NB4 (cell line): Measurements from ENCODE around the gene C2orf78.

Experiments
- MAX ChIP-seq: IDR thresholded peaks from 2 replicates; pipeline ENCODE4 v1.6.1; 2011; ENCODE audit warnings: low read depth, low read length
- POLR2A ChIP-seq: IDR thresholded peaks from 2 replicates; pipeline ENCODE4 v1.6.1; 2011; ENCODE audit warnings: mild to moderate bottlenecking; ENCODE audit not compliant: insufficient read length; ENCODE audit errors: extremely low read depth
- TF ChIP-seq, protein P1 (sequence below): IDR thresholded peaks from one replicate; pipeline ENCODE4 v1.5.1; 2012; ENCODE audit warnings: low read depth, low read length

DNA sequence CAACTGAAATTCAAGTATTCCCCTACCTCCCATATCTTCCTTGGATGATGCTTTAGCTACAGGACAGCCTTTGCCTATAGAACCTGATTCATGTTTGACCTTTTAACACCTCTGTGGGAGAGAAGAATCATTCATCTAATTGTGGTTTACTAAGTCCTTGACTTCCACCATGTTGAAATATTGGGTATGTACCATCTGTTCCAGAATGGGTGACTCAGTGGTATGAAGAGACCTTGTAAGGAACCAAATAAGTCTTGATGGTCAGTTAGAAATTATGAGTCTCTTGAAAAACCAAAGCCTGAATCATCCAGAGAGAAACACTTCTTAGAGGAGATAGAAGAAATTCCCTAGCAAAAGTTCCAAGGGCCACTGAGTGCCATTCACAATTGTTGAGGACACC, 72.2 kb downstream of the C2orf78 start:
- TF ChIP-seq, protein P1, sequence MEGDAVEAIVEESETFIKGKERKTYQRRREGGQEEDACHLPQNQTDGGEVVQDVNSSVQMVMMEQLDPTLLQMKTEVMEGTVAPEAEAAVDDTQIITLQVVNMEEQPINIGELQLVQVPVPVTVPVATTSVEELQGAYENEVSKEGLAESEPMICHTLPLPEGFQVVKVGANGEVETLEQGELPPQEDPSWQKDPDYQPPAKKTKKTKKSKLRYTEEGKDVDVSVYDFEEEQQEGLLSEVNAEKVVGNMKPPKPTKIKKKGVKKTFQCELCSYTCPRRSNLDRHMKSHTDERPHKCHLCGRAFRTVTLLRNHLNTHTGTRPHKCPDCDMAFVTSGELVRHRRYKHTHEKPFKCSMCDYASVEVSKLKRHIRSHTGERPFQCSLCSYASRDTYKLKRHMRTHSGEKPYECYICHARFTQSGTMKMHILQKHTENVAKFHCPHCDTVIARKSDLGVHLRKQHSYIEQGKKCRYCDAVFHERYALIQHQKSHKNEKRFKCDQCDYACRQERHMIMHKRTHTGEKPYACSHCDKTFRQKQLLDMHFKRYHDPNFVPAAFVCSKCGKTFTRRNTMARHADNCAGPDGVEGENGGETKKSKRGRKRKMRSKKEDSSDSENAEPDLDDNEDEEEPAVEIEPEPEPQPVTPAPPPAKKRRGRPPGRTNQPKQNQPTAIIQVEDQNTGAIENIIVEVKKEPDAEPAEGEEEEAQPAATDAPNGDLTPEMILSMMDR: no peak
- TF ChIP-seq POLR2A (no peak), MAX (no peak)
